ENCODE data around the gene CERS5. TPM values are rescaled to one million over a fixed set of nuclear protein-coding genes. Genes with fewer than 3 reads are reported as not detected.
A peak's percentile ranks its signal among the peaks of the same experiment; 100 is the strongest.

The CERS5 gene, protein sequence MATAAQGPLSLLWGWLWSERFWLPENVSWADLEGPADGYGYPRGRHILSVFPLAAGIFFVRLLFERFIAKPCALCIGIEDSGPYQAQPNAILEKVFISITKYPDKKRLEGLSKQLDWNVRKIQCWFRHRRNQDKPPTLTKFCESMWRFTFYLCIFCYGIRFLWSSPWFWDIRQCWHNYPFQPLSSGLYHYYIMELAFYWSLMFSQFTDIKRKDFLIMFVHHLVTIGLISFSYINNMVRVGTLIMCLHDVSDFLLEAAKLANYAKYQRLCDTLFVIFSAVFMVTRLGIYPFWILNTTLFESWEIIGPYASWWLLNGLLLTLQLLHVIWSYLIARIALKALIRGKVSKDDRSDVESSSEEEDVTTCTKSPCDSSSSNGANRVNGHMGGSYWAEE
- 35.0 and 37.2 TPM in 2 replicates for polyA plus RNA-seq (2013)

- H2AK5ac ChIP-seq (ENCODE audit: low read length): peak within 1 kb of the TSS; percentile 50
Observed at GRCh38 chr12:50167049-50167828, at the start of gene CERS5. TSS of gene CERS5 (minus strand) at chr12:50167369. CDS start at chr12:50167297, 72 bp downstream.

DNA sequence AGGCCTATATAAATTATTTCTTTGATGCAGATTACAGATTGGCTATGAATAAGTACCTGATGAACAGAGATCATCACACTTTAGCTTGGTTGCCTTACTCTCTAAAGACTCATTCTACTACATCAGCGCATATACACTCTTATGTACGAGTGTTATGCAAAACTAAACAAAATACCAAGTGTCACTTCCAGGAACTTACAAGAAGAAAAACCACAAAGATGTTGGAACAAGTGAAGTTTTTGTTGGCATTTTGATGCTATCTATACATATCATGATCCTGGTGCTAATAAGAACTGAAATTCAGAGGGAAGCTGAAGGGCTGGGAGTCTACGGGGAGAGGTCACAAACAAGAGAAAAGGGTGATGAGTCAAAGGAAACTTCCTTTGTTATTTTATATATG lies 47.9 kb upstream of the CERS5 start:
- Histone ChIP-seq H3K9me3 (ENCODE audit: insufficient read depth, low read depth, low read length) (no peaks in the 10 kb centered on the region), H3K27ac (ENCODE audit: low read depth, low read length) (no peak overlapping the region), H2BK12ac (ENCODE audit: low read length) (no peak overlapping the region), H3K4me1 (ENCODE audit: control insufficient read depth in 1 of 2, insufficient read depth in 2 of 2, low read length in 2 of 2) (peaks cover 10 to 13% of the 10 kb centered on the region in 2 experiments), H2BK120ac (ENCODE audit: insufficient read depth, low read length, poor library complexity) (no peak overlapping the region), H2AK5ac (ENCODE audit: low read length) (no peak overlapping the region), H3K18ac (ENCODE audit: low read length) (no peak overlapping the region), H3K9ac (ENCODE audit: low read length) (no peak overlapping the region), H4K12ac (ENCODE audit: low read depth, low read length) (no peak overlapping the region), H4K91ac (ENCODE audit: low read depth, low read length) (no peak overlapping the region), H2AFZ (ENCODE audit: insufficient read depth, low read length, poor library complexity) (no peak overlapping the region), H3K23ac (ENCODE audit: low read length) (no peak overlapping the region), H3K79me2 (ENCODE audit: control insufficient read depth, insufficient read depth, low read length, poor library complexity) (peaks cover 29% of the 10 kb centered on the region), H3K4ac (ENCODE audit: low read depth, low read length) (no peak overlapping the region), H3K27me3 (ENCODE audit: insufficient read depth, low read length) (no peaks in the 10 kb centered on the region), H3K36me3 (ENCODE audit: control insufficient read depth in 1 of 2, insufficient read depth in 2 of 2, low read length in 2 of 2) (peaks cover 16 to 23% of the 10 kb centered on the region in 2 experiments), H2BK5ac (ENCODE audit: low read depth, low read length, poor library complexity) (no peak overlapping the region), H3K14ac (ENCODE audit: low read length) (no peak overlapping the region), H3K4me2 (ENCODE audit: low read length) (no peak overlapping the region), H3K4me3 (ENCODE audit: low read depth, low read length) (no peak overlapping the region), H3K79me1 (ENCODE audit: low read length) (peaks cover 11% of the 10 kb centered on the region), H4K8ac (ENCODE audit: low read depth, low read length) (no peak overlapping the region)
- WGBS (ENCODE audit: extremely low coverage, insufficient coverage, insufficient read length): no CpG with 5 or more reads among the region's 3 CpGs
- DNase-seq: peak in 1 of 2 donors; percentile 62

More at GRCh38 chr12:50167049-50167828, at the start of gene CERS5:
- Histone ChIP-seq H3K4me1 (ENCODE audit: control insufficient read depth in 1 of 2, insufficient read depth in 2 of 2, low read length in 2 of 2) (peaks cover 0 to 6% of the 10 kb centered on the region in 2 experiments), H3K4ac (ENCODE audit: low read depth, low read length) (peak within 1 kb of the TSS; percentile 41), H3K18ac (ENCODE audit: low read length) (peak within 1 kb of the TSS; percentile 69), H3K27me3 (ENCODE audit: insufficient read depth, low read length) (no peaks in the 10 kb centered on the region), H4K91ac (ENCODE audit: low read depth, low read length) (peak within 1 kb of the TSS; percentile 84), H3K9me3 (ENCODE audit: insufficient read depth, low read depth, low read length) (peaks cover 9% of the 10 kb centered on the region), H3K14ac (ENCODE audit: low read length) (peak within 1 kb of the TSS; percentile 92), H3K79me2 (ENCODE audit: control insufficient read depth, insufficient read depth, low read length, poor library complexity) (peaks cover 7% of the 10 kb centered on the region), H2AFZ (ENCODE audit: insufficient read depth, low read length, poor library complexity) (peak within 1 kb of the TSS; percentile 84), H4K8ac (ENCODE audit: low read depth, low read length) (peak within 1 kb of the TSS; percentile 79), H2BK120ac (ENCODE audit: insufficient read depth, low read length, poor library complexity) (peak within 1 kb of the TSS; percentile 94), H3K9ac (ENCODE audit: low read length) (peak within 1 kb of the TSS; percentile 86), H4K12ac (ENCODE audit: low read depth, low read length) (peak within 1 kb of the TSS; percentile 28), H3K4me2 (ENCODE audit: low read length) (peak within 1 kb of the TSS; percentile 60), H2BK12ac (ENCODE audit: low read length) (no peak within 1 kb of the TSS), H3K79me1 (ENCODE audit: low read length) (peaks cover 10% of the 10 kb centered on the region), H3K23ac (ENCODE audit: low read length) (no peak within 1 kb of the TSS), H2BK5ac (ENCODE audit: low read depth, low read length, poor library complexity) (peak within 1 kb of the TSS; percentile 85), H3K36me3 (ENCODE audit: control insufficient read depth in 1 of 2, insufficient read depth in 2 of 2, low read length in 2 of 2) (peaks cover 0 to 1% of the 10 kb centered on the region in 2 experiments), H3K27ac (ENCODE audit: low read depth, low read length) (peak within 1 kb of the TSS; percentile 60), H3K4me3 (ENCODE audit: low read depth, low read length) (peak within 1 kb of the TSS; percentile 75)
- no CpG with 5 or more reads among the region's 70 CpGs for WGBS (ENCODE audit: extremely low coverage, insufficient coverage, insufficient read length)
- peak; percentile 99 for DNase-seq

- no peak overlapping the region for H4K91ac ChIP-seq (ENCODE audit: low read depth, low read length)
- H2BK12ac ChIP-seq (ENCODE audit: low read length): no peak overlapping the region
- no peak overlapping the region for H3K14ac ChIP-seq (ENCODE audit: low read length)
- H3K79me1 ChIP-seq (ENCODE audit: low read length): peaks cover 8% of the 10 kb centered on the region
- no peak overlapping the region for H3K9ac ChIP-seq (ENCODE audit: low read length)
- H3K4me1 ChIP-seq (ENCODE audit: control insufficient read depth in 1 of 2, insufficient read depth in 2 of 2, low read length in 2 of 2): peaks cover 10% of the 10 kb centered on the region in 2 experiments
- peaks cover 22 to 26% of the 10 kb centered on the region in 2 experiments for H3K36me3 ChIP-seq (ENCODE audit: control insufficient read depth in 1 of 2, insufficient read depth in 2 of 2, low read length in 2 of 2)
- no peak overlapping the region for H2BK120ac ChIP-seq (ENCODE audit: insufficient read depth, low read length, poor library complexity)
- H3K27me3 ChIP-seq (ENCODE audit: insufficient read depth, low read length): no peaks in the 10 kb centered on the region
- no peak overlapping the region for H2AK5ac ChIP-seq (ENCODE audit: low read length)
- no peak overlapping the region for H3K4ac ChIP-seq (ENCODE audit: low read depth, low read length)
- H3K27ac ChIP-seq (ENCODE audit: low read depth, low read length): no peak overlapping the region
- no peak overlapping the region for H3K23ac ChIP-seq (ENCODE audit: low read length)
- no peak overlapping the region for H4K12ac ChIP-seq (ENCODE audit: low read depth, low read length)
- no peak overlapping the region for H3K4me3 ChIP-seq (ENCODE audit: low read depth, low read length)
- H2AFZ ChIP-seq (ENCODE audit: insufficient read depth, low read length, poor library complexity): no peak overlapping the region
- H3K4me2 ChIP-seq (ENCODE audit: low read length): no peak overlapping the region
- WGBS (ENCODE audit: extremely low coverage, insufficient coverage, insufficient read length): no CpG with 5 or more reads among the region's 1 CpG
- H3K79me2 ChIP-seq (ENCODE audit: control insufficient read depth, insufficient read depth, low read length, poor library complexity): peaks cover 23% of the 10 kb centered on the region
- no peaks in the 10 kb centered on the region for H3K9me3 ChIP-seq (ENCODE audit: insufficient read depth, low read depth, low read length)
- no peak for DNase-seq
- no peak overlapping the region for H4K8ac ChIP-seq (ENCODE audit: low read depth, low read length)
- H3K18ac ChIP-seq (ENCODE audit: low read length): no peak overlapping the region
- H2BK5ac ChIP-seq (ENCODE audit: low read depth, low read length, poor library complexity): no peak overlapping the region
Observed at GRCh38 chr12:50214018-50214417, 46.8 kb upstream of the CERS5 start.

DNA sequence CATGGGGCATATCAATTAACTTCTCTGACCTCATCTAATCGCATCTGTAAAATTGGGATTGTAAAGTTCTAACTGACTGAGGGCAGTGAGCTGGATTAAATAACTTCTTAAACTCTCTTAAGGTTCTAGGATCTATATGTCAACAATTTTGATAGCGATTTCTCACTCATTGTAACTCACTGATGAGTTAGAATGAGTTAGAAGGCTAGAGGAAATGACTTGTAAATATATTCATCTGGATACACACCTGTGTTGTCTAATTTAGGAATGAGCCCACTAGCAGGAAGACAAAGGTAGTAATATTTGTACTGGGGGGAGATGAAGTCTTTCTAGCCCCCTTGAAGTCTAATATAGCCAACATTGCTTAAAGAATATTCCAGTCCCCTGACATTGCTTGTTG lies 46.3 kb upstream of the CERS5 start:
- Histone ChIP-seq H2BK5ac (ENCODE audit: low read depth, low read length, poor library complexity) (no peak overlapping the region), H2BK120ac (ENCODE audit: insufficient read depth, low read length, poor library complexity) (no peak overlapping the region), H3K4ac (ENCODE audit: low read depth, low read length) (no peak overlapping the region), H3K79me2 (ENCODE audit: control insufficient read depth, insufficient read depth, low read length, poor library complexity) (peaks cover 19% of the 10 kb centered on the region), H3K23ac (ENCODE audit: low read length) (no peak overlapping the region), H4K12ac (ENCODE audit: low read depth, low read length) (no peak overlapping the region), H3K4me1 (ENCODE audit: control insufficient read depth in 1 of 2, insufficient read depth in 2 of 2, low read length in 2 of 2) (peaks cover 7 to 10% of the 10 kb centered on the region in 2 experiments), H2AFZ (ENCODE audit: insufficient read depth, low read length, poor library complexity) (no peak overlapping the region), H2AK5ac (ENCODE audit: low read length) (no peak overlapping the region), H3K27me3 (ENCODE audit: insufficient read depth, low read length) (no peaks in the 10 kb centered on the region), H4K8ac (ENCODE audit: low read depth, low read length) (no peak overlapping the region), H3K9me3 (ENCODE audit: insufficient read depth, low read depth, low read length) (no peaks in the 10 kb centered on the region), H3K14ac (ENCODE audit: low read length) (no peak overlapping the region), H3K36me3 (ENCODE audit: control insufficient read depth in 1 of 2, insufficient read depth in 2 of 2, low read length in 2 of 2) (peaks cover 22 to 23% of the 10 kb centered on the region in 2 experiments), H3K4me2 (ENCODE audit: low read length) (no peak overlapping the region), H3K18ac (ENCODE audit: low read length) (no peak overlapping the region), H2BK12ac (ENCODE audit: low read length) (no peak overlapping the region), H3K4me3 (ENCODE audit: low read depth, low read length) (no peak overlapping the region), H3K79me1 (ENCODE audit: low read length) (peaks cover 7% of the 10 kb centered on the region), H3K27ac (ENCODE audit: low read depth, low read length) (no peak overlapping the region), H3K9ac (ENCODE audit: low read length) (no peak overlapping the region), H4K91ac (ENCODE audit: low read depth, low read length) (no peak overlapping the region)
- DNase-seq: no peak
- whole genome bisulfite sequencing (ENCODE audit: extremely low coverage, insufficient coverage, insufficient read length): no CpG with 5 or more reads among the region's 2 CpGs
